Measurements from ENCODE around the gene MTMR6. TPM values are rescaled to one million over a fixed set of nuclear protein-coding genes. Genes with fewer than 3 reads are reported as not detected.

Gene MTMR6
- total RNA-seq, 1 donor from 2014 or later: 19.8 TPM

DNA sequence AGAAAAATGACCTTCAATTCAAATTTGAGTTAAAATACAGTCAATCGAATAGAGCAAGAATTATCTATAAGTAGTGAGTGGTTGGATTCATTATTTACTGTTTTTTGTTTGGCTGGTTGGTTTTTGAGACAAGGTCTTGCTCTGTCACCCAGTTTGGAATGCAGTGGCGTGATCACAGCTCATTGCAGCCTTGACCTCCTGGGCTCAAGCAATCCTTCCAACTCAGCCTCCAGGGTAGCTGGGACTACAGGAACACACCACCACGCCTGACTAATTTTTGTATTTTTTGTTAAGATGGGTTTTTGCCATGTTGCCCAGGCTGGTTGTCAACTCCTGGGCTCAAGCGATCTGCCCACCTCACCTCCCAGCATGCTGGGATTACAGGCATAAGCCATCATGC, 25.0 kb downstream of the MTMR6 start:
- Mint-ChIP-seq H3K4me1 (no peaks in the 10 kb centered on the region), H3K4me3 (no peak overlapping the region), H3K27ac (no peak overlapping the region), H3K27me3 (no peaks in the 10 kb centered on the region), H3K36me3 (ENCODE audit: low read depth) (peaks cover 72% of the 10 kb centered on the region), H3K9me3 (no peaks in the 10 kb centered on the region)
- TF ChIP-seq, protein P1, sequence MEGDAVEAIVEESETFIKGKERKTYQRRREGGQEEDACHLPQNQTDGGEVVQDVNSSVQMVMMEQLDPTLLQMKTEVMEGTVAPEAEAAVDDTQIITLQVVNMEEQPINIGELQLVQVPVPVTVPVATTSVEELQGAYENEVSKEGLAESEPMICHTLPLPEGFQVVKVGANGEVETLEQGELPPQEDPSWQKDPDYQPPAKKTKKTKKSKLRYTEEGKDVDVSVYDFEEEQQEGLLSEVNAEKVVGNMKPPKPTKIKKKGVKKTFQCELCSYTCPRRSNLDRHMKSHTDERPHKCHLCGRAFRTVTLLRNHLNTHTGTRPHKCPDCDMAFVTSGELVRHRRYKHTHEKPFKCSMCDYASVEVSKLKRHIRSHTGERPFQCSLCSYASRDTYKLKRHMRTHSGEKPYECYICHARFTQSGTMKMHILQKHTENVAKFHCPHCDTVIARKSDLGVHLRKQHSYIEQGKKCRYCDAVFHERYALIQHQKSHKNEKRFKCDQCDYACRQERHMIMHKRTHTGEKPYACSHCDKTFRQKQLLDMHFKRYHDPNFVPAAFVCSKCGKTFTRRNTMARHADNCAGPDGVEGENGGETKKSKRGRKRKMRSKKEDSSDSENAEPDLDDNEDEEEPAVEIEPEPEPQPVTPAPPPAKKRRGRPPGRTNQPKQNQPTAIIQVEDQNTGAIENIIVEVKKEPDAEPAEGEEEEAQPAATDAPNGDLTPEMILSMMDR (IDR thresholded peaks at IDR 0.05): no peak
- ChIA-PET CTCF (no interaction called here), POLR2A (no interaction called here)
- intact Hi-C loops (cut with micrococcal nuclease): no loop called here
- ATAC-seq (ENCODE audit: low read depth) (no peak), DNase-seq (no peak)

DNA sequence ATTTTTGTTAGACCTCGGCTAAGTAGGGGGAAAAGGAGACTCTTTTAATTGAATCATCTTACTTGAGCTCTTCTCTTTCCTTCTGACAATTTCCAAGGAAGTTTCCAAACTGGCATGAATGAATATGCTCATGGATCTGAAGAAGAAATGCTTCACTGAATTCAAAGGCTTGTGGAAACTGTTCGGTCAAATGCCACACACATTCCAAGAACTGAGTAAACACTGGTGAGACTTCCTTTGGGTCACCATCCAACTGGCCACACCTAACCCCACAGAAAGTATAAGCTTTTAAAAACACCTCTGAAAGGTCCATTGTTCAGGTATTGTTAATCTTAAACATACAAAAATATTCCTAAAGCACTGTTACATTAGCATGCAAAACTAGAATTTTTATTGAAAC, 33.6 kb downstream of the MTMR6 start:
- no peak for ATAC-seq (ENCODE audit: low read depth)
- H3K36me3 Mint-ChIP-seq (ENCODE audit: low read depth): peaks cover 72% of the 10 kb centered on the region
- H3K27ac Mint-ChIP-seq: no peak overlapping the region
- peaks cover 4% of the 10 kb centered on the region for H3K4me1 Mint-ChIP-seq
- H3K9me3 Mint-ChIP-seq: no peaks in the 10 kb centered on the region
- intact Hi-C loops (cut with micrococcal nuclease): no loop called here
- H3K4me3 Mint-ChIP-seq: no peak overlapping the region
- ChIA-PET CTCF (no interaction called here), POLR2A (no interaction called here)
- TF ChIP-seq, protein P1 (IDR thresholded peaks at IDR 0.05): no peak
- DNase-seq: no peak
- no peaks in the 10 kb centered on the region for H3K27me3 Mint-ChIP-seq

DNA sequence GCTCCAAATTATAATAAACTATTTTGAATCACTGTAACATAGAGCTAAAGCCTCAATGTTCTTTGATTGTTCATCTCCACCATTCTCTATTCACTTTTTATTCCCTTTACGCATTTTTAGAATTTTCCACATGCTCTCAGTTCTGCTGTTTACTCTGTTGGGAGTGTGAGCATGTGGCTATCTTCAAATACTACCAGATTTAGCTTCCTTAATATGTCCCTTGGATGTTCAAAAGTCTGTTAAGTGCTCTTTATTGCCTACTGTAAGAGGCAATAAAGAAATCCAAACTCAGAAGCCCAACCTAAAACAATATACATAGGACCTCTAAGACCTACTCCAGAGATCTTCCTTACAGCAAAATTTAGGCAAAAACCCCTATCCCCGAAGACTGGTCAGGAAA, 34.5 kb downstream of the MTMR6 start:
- Mint-ChIP-seq H3K27me3 (no peaks in the 10 kb centered on the region), H3K36me3 (ENCODE audit: low read depth) (peaks cover 73% of the 10 kb centered on the region), H3K4me1 (peaks cover 13% of the 10 kb centered on the region), H3K9me3 (no peaks in the 10 kb centered on the region), H3K27ac (no peak overlapping the region), H3K4me3 (no peak overlapping the region)
- ChIA-PET POLR2A (no interaction called here), CTCF (interaction anchor here (1.3 kb wide), 1 partner anchor 19 kb away, joined by 3 read pairs; no protein-coding TSS in a partner anchor)
- no peak for DNase-seq
- ATAC-seq (ENCODE audit: low read depth): no peak
- intact Hi-C loops (cut with micrococcal nuclease): no loop called here
- TF ChIP-seq, protein P1 (IDR thresholded peaks at IDR 0.05): no peak

DNA sequence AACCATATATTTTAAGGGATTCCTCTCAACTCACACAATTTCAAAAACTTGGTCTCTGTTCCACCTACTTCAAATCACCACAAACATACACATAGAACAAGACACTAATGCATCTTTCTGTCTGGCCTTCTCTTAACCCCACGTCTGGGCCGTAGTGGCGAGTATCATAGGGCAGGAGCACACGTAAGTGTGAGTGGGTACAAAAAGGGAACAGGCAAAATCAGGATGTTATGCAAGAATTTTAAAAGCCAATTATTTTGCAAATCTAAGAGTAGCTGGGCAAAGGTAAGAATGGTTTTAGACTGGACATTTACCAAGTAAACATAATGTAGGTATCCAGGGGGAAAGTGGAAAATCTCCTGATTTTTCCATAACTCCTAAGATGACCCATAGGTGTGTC, 35.1 kb downstream of the MTMR6 start:
- Mint-ChIP-seq H3K4me3 (no peak overlapping the region), H3K36me3 (ENCODE audit: low read depth) (peaks cover 68% of the 10 kb centered on the region), H3K27ac (no peak overlapping the region), H3K4me1 (peaks cover 18% of the 10 kb centered on the region), H3K27me3 (no peaks in the 10 kb centered on the region), H3K9me3 (no peaks in the 10 kb centered on the region)
- CTCF ChIA-PET: interaction anchor here (1.3 kb wide), 1 partner anchor 19 kb away, joined by 3 read pairs; no protein-coding TSS in a partner anchor
- intact Hi-C loops (cut with micrococcal nuclease): no loop called here
- POLR2A ChIA-PET: no interaction called here
- TF ChIP-seq, protein P1 (IDR thresholded peaks at IDR 0.05): no peak
- no peak for DNase-seq
- no peak for ATAC-seq (ENCODE audit: low read depth)

DNA sequence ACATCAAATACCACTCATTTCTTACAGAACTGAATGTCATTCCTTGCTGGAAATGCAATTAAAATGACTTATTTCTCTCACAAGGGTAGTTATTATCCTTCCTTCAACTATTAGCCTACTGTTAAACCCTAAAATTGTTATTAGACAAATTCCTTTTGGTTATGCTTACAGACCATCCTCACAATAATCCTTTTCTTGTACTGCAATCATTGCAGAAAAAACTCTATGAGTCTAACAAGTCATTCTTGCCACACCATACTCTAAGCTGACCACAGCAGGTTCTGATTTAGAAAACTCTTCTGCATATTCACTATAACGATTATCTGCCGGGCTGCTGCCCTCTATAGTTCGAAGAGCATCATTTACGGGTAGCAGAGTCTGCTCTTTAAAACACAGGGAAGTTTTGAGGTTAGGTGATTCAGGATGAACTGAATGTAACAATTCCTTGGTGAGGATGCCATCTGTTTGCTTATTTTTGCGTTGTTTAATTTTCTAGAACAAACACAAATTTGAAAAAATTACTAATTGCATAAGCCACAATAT, 38.2 kb downstream of the MTMR6 start:
- Mint-ChIP-seq H3K27ac (no peak overlapping the region), H3K27me3 (no peaks in the 10 kb centered on the region), H3K4me3 (no peak overlapping the region), H3K4me1 (peaks cover 25% of the 10 kb centered on the region), H3K36me3 (ENCODE audit: low read depth) (peaks cover 55% of the 10 kb centered on the region), H3K9me3 (no peaks in the 10 kb centered on the region)
- intact Hi-C loops (cut with micrococcal nuclease): loop anchor here (2.0 to 5.0 kb wide), 3 partner anchors 38 to 242 kb away; partner anchors contain the start of gene MTMR6
- TF ChIP-seq, protein P1 (IDR thresholded peaks at IDR 0.05): no peak
- CTCF ChIA-PET: no interaction called here
- DNase-seq: no peak
- ATAC-seq (ENCODE audit: low read depth): no peak
- POLR2A ChIA-PET: no interaction called here

Data from activated B cell treated with CpG ODN at 0.5 μM for 24 hours (primary cell).